Measurements from ENCODE around the gene BCL11B. TPM values are rescaled to one million over a fixed set of nuclear protein-coding genes. Genes with fewer than 3 reads are reported as not detected.

Gene BCL11B
- total and polyA plus RNA-seq, 10 of the 15 experiments (the other 5 are each of a cell fraction or from before 2014, with no cell fraction given): 0.38 to 5.5 (median 1.3) TPM

GRCh38 chr14:99157246-99157645, 114.8 kb downstream of the BCL11B start:
- Histone ChIP-seq H4K20me1 (ENCODE audit: control insufficient read depth, insufficient read depth) (no peaks in the 10 kb centered on the region), H3K27ac (ENCODE audit: control insufficient read depth, insufficient read depth) (no peak overlapping the region), H3K9ac (ENCODE audit: control insufficient read depth, insufficient read depth, low read length) (no peak overlapping the region), H2AFZ (ENCODE audit: control insufficient read depth, low read depth, low read length) (no peak overlapping the region), H3K4me1 (ENCODE audit: control insufficient read depth, insufficient read depth, low read length) (no peaks in the 10 kb centered on the region), H3K4me3 (no peak overlapping the region), H3K4me2 (ENCODE audit: control insufficient read depth, insufficient read depth) (no peak overlapping the region), H3K9me3 (replicated peaks; ENCODE audit: control insufficient read depth, insufficient read depth, low read length) (no peaks in the 10 kb centered on the region), H3K27me3 (replicated peaks in 1 of 2; ENCODE audit: control insufficient read depth in 2 of 2, insufficient read depth in 2 of 2, low read length in 1 of 2) (no peaks in the 10 kb centered on the region), H3K79me2 (ENCODE audit: control insufficient read depth, insufficient read depth, low read length) (no peaks in the 10 kb centered on the region), H3K36me3 (ENCODE audit: control insufficient read depth in 2 of 2, insufficient read depth in 2 of 2, low read length in 1 of 2) (no peaks in the 10 kb centered on the region)
- no peak for FAIRE-seq
- POLR2A ChIA-PET: no interaction called here
- 40% methylated on average over 8 of the region's 8 CpGs for WGBS (ENCODE audit: insufficient coverage, insufficient replicate concordance, low lambda C conversion rate, missing lambda C conversion rate)
- in situ Hi-C loops (cut with MboI): no loop called here
- SMC1A ChIA-PET (ENCODE audit: uncharacterized antibody, unreplicated experiment): interaction anchor here (0.7 kb wide), 2 partner anchors 62 to 80 kb away, joined by 3 read pairs; no protein-coding TSS in a partner anchor
- RAD21 ChIA-PET (ENCODE audit: unreplicated experiment): no interaction called here
- intact Hi-C loops (cut with micrococcal nuclease; ENCODE audit: unreplicated experiment): no loop called here
- no peak for DNase-seq (ENCODE audit: low read depth, low spot score)
- no peak for TF ChIP-seq ESRRA (IDR thresholded peaks at IDR 0.05; ENCODE audit: low read length)
- TF ChIP-seq SMAD5 (IDR thresholded peaks at IDR 0.05; ENCODE audit: low read depth): no peak
- no peak for TF ChIP-seq KLF5 (IDR thresholded peaks at IDR 0.05; ENCODE audit: partially characterized antibody)
- TF ChIP-seq KAT2A (conservative IDR thresholded peaks at IDR 0.05; ENCODE audit: control insufficient read depth, low read depth, low read length): no peak
- no peak for TF ChIP-seq RELB (IDR thresholded peaks at IDR 0.05; ENCODE audit: low read depth)
- no peak for TF ChIP-seq EGR1 (IDR thresholded peaks at IDR 0.05; ENCODE audit: borderline replicate concordance in 1 of 2, low read depth in 2 of 2, low read length in 2 of 2)
- no peak for TF ChIP-seq CHD4 (IDR thresholded peaks at IDR 0.05)
- no peak for TF ChIP-seq MTA3 (IDR thresholded peaks at IDR 0.05; ENCODE audit: borderline replicate concordance, low read length)
- no peak for TF ChIP-seq TAF1 (IDR thresholded peaks at IDR 0.05; ENCODE audit: borderline replicate concordance, low read depth, low read length)
- no peak for TF ChIP-seq TCF12 (IDR thresholded peaks at IDR 0.05; ENCODE audit: low read depth, low read length)
- no peak for TF ChIP-seq POLR2AphosphoS2 (IDR thresholded peaks at IDR 0.05; ENCODE audit: low read depth, low read length)
- TF ChIP-seq ZBED1 (IDR thresholded peaks at IDR 0.05; ENCODE audit: borderline replicate concordance): no peak
- no peak for TF ChIP-seq NR2C2 (IDR thresholded peaks at IDR 0.05; ENCODE audit: borderline replicate concordance, control insufficient read depth, insufficient read length, low read depth)
- no peak for TF ChIP-seq NFYB (IDR thresholded peaks at IDR 0.05; ENCODE audit: insufficient read depth, low read depth, low read length)
- no peak for TF ChIP-seq HDAC2 (IDR thresholded peaks at IDR 0.05)
- no peak for TF ChIP-seq SIX5 (IDR thresholded peaks at IDR 0.05; ENCODE audit: low read depth, low read length, severe bottlenecking)
- TF ChIP-seq ZNF24 (IDR thresholded peaks at IDR 0.05): no peak
- TF ChIP-seq NRF1 (conservative IDR thresholded peaks at IDR 0.05; ENCODE audit: low read depth, low read length): no peak
- no peak for TF ChIP-seq RUNX3 (IDR thresholded peaks at IDR 0.05; ENCODE audit: low read length)
- TF ChIP-seq ZNF274 (IDR thresholded peaks at IDR 0.05; ENCODE audit: insufficient read depth, insufficient read length): no peak
- no TSS peak for BruUV-seq (replicated peaks)
- CTCF ChIA-PET: no interaction called here
- no peak for ATAC-seq
